AG09309 (cell line): Measurements from ENCODE around the gene SEC16B.
"Not testable (repeated sequence)": the region's sequence is repeated elsewhere in the genome, so short reads cannot be mapped to it uniquely, and the experiment has no call there.

ENCODE experiments used
- DNase-seq: peaks from one replicate; pipeline ENCODE4 v3.0.0-alpha.2; 2010; ENCODE audit warnings: low read depth
- H3K4me3 ChIP-seq: 2 replicates; pipeline ENCODE4 v1.5.1; 2011; ENCODE audit warnings: mild to moderate bottlenecking, low read depth, low read length, moderate library complexity; ENCODE audit not compliant: control insufficient read depth
- CTCF ChIP-seq: IDR thresholded peaks from 2 replicates; pipeline ENCODE4 v1.5.1; 2011; ENCODE audit warnings: mild to moderate bottlenecking, low read depth, low read length, inconsistent platforms; ENCODE audit not compliant: insufficient read depth, control insufficient read depth; ENCODE audit errors: missing control alignments

SEC16B gene

GRCh38 chr1:177995369-177995768 lies 25.5 kb upstream of the SEC16B start:
- no peak overlapping the region for H3K4me3 ChIP-seq
- DNase-seq: no peak
- no peak for TF ChIP-seq CTCF

DNA sequence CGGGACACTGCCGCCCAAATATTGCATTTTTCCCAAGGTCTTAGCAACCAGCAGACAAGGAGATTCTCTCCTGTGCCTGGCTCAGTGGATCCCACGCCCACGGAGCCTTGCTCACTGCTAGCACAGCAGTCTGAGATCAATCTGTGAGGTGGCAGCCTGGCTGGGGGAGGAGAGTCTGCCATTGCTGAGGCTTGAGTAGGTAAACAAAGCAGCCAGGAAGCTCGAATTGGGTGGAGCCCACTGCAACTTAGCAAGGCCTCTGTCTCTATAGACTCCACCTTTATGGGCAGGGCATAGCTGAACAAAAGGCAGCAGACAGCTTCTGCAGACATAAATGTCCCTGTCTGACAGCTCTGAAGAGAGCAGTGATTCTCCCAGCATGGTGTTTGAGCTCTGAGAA lies 16.4 kb upstream of the SEC16B start:
- not testable (repeated sequence) for DNase-seq, H3K4me3 ChIP-seq

DNA sequence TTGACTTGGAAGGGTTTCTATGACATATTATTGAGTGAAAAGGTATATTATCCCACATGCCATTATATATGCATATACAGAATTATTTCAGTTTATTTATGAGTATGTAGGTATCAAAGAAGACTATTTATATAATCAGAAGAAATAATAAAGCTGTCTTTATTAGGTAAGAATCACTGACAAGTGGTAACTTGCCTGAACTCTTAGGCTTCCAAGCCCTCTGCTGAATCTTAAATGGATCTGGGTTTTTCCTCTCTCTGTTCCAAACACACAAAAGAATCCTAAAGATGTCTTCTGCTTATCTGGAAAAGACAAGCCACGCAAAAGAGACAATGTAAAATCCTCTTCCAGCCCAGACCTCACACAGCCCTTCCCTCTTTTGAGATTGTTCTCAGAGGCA lies 14.9 kb upstream of the SEC16B start:
- no peak for TF ChIP-seq CTCF
- no peak overlapping the region for H3K4me3 ChIP-seq
- DNase-seq: no peak

DNA sequence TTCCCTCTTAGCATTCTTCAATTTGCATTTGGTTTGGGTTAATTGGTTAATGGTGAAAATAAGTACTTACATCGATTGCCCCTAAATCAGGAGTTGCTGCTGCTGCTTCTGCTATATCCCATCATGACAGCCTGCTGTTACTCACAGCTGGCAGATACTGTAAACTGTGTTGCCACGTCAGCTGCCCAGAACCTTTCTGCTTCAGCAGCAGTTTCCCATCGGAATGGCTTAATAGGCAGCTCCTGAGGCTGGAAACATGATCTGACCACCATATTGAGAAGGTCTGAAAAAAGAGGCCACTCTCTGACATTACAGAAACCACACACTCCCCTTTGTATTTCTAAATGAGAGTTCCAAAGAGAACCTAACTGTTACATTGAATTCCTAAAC lies 14.3 kb upstream of the SEC16B start:
- TF ChIP-seq CTCF: no peak
- H3K4me3 ChIP-seq: peak overlapping the region; percentile 24
- DNase-seq: peak; percentile 92

DNA sequence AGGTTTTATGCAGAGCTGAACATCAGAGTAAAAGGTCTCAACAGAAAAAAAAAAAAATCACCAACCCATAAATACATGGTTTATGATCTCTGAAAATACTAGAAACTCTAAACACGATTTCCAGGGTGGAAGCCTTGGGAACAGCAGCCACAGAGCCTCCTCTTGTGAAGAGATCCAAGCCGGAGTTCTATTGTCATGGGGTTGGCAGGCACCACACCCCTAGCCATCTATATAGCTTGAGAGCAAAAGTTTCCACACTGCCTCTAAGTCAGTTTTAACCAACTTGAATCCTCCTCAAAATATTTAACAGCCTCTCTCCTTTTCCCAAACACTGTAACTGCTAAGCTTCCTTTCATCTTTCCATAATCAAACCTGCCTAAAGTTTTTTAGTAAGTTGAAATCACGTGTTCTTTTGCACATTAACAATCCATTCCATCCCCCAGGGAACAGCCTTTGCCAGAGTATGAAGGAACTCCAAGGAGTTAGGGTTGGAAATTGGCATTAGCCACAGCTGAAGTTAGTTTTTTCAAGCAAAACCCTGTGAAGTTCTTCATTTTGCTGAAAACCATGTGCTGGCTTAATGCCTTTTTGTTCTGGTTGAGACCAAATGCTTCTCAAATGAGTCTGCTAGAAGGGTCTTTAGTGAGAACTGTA lies 13.8 kb upstream of the SEC16B start:
- TF ChIP-seq CTCF: no peak
- DNase-seq: peak; percentile 2
- peak overlapping the region; percentile 24 for H3K4me3 ChIP-seq

- peak overlapping the region; percentile 24; the same call in 1 of the 2 replicates for H3K4me3 ChIP-seq
- no peak for TF ChIP-seq CTCF
- DNase-seq: no peak
These were observed 13.2 kb upstream of the SEC16B start for GRCh38 chr1:177983077-177983476.

- no peak for TF ChIP-seq CTCF
- no peak overlapping the region for H3K4me3 ChIP-seq
- DNase-seq: no peak
These were observed 11.3 kb upstream of the SEC16B start for GRCh38 chr1:177981200-177981599.
